ENCODE measurements around the gene EXD2. TPM values are rescaled to one million over a fixed set of nuclear protein-coding genes. Genes with fewer than 3 reads are reported as not detected.
"Not testable (repeated sequence)": the region's sequence is repeated elsewhere in the genome, so short reads cannot be mapped to it uniquely, and the experiment has no call there.

Gene EXD2
- total RNA-seq, 1 donor from 2014 or later: 8.2 TPM

DNA sequence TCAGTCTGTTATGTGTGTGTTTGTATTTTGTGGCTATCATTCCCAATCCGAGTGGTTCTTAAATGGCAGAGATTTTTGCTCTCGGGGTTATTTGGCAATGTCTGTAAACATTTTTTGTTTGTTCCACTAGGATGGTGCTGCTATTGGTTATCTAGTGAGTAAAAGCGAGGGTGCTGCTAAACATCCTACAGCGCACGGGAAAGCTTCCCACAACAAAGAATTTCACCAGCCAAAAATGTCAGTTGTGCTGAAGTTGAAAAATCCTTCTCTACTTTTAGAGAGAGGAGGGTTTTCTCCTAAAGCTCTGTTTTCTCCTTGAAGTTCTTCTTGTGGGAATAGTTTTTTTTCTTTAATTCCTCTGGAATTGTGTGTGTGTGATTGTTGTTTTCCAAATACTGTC is 2.4 kb downstream of the EXD2 start:
- no peak for ATAC-seq
- no peak for DNase-seq (ENCODE audit: low spot score)

DNA sequence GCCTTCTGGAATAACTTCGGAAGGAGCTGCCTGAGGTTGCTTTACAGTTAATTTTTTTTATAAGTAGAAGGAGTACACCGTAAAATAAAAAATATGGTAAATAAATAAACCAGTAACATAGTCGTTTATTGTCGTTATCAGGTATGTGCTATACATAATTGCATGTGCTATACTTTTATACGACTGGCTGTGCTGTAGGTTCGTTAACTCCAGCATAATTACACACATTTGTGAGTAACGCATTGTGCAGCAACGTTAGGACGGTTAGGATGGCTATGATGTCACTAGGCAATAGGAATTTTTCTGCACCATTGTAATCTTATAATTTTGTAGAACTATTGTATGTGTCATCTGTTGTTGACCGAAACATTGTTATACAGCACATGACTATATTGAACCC is 8.5 kb downstream of the EXD2 start:
- ATAC-seq (no peak), DNase-seq (ENCODE audit: low spot score) (no peak)

GRCh38 chr14:69204753-69205152 is 13.5 kb downstream of the EXD2 start:
- DNase-seq (ENCODE audit: low spot score) (no peak), ATAC-seq (no peak)

DNA sequence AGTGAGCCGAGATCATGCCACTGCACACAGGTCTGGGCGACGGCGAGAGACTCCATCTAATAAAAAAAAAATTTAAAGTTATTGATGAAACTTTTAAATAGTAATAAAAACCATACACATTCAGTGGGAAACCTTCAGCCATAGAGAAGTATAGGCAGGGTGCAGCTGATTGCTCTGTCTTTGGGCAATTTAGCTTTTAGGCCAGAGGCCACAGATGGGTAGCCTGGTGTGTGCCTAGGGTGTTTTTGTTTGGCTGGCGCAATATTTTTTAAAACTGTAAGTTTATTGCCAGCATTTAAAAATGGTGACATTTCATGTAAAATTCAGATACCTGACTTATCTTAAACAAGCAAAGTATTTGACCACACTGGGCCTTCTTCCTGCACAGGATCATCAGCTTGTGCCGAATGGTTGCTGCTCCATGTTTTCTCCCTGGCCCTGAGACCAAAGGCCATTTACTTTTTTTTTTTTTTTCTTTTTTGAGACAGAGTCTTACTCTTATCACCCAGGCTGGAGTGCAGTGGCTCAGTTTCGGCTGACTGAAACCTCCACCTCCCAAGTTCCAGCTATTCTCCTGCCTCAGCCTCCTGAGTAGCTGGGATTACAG is 16.2 kb downstream of the EXD2 start:
- DNase-seq (ENCODE audit: low spot score) (no peak), ATAC-seq (no peak)

DNA sequence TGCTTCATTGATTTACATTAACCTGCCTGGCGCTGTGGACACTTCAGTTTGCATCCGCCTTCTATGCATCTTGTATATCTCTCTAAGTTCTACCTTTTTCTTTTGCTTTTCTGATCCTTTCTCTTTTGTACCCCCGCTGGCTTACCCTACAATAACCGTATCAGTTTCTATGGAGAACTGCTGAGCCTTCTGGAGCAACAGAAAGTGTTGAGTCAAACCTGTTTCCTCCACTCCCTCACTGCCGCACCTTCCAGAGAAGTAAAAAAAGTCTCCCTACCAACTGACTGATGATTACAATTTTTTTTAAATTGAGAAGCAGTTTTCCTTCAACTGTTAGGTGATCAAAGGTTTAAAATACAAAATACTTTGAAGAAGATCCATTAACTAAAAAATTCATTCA is 17.4 kb downstream of the EXD2 start:
- no peak for ATAC-seq
- DNase-seq (ENCODE audit: low spot score): no peak

- DNase-seq (ENCODE audit: low spot score) (no peak), ATAC-seq (no peak)
Observed at GRCh38 chr14:69214393-69214792, 23.1 kb downstream of the EXD2 start.

DNA sequence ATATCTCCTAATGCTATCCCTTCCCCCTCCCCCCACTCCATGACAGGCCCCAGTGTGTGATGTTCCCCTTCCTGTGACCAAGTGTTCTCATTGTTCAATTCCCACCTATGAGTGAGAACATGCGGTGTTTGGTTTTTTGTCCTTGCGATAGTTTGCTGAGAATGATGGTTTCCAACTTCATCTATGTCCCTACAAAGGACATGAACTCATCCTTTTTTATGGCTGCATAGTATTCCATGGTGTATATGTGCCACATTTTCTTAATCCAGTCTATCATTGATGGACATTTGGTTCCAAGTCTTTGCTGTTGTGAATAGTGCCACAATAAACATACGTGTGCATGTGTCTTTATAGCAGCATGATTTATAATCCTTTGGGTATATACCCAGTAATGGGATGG is 26.4 kb downstream of the EXD2 start:
- not testable (repeated sequence) for ATAC-seq; DNase-seq (ENCODE audit: low spot score)

DNA sequence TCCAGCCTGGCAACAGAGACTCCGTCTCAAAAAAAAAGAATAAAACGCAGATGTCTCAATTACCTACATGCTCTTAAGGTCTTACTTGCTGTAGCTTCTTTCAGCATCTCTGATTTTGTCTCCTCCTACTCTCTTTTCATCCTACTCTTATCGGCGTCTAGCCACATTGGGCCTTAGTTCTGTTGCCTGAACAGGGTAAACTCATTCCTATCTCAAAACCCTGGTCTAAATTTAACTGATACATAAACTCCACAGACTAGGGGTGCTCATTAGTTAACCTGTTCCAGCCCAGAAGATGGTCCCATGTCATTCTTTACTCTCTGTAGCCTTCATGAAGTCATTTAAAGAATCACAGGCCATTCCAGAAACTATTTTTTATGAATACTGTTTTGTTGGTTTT is 33.6 kb downstream of the EXD2 start:
- ATAC-seq: no peak
- no peak for DNase-seq (ENCODE audit: low spot score)

GRCh38 chr14:69226178-69226577 is 34.9 kb downstream of the EXD2 start:
- DNase-seq (ENCODE audit: low spot score) (no peak), ATAC-seq (peak; percentile 40)

DNA sequence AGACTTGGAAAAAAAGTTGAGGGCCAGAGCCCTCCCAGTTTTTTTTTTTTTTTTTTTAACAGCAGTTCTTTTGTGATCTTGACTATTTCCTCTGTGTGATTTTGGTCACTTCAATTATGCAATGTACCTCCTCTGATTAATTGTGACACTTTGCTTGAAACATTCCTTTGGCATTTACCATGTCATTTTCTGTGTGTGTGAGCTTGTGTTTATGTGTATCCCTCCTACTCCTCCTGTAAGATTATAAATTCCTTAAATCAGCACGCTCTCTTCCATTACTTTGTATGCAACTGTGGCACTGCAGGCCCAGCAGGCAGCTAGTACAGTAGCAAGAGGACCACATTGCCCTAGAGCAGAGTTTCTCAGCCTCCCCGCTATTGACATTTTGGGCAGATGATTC is 35.4 kb downstream of the EXD2 start:
- DNase-seq (ENCODE audit: low spot score): no peak
- no peak for ATAC-seq

- peak; percentile 80 for ATAC-seq
- DNase-seq (ENCODE audit: low spot score): no peak
Observed at GRCh38 chr14:69231486-69231885, 40.2 kb downstream of the EXD2 start.

- ATAC-seq (no peak), DNase-seq (ENCODE audit: low spot score) (no peak)
Observed at GRCh38 chr14:69232388-69232787, 41.1 kb downstream of the EXD2 start.

GRCh38 chr14:69234106-69234505 is 42.8 kb downstream of the EXD2 start:
- ATAC-seq: no peak
- no peak for DNase-seq (ENCODE audit: low spot score)

- no peak for ATAC-seq
Observed at GRCh38 chr14:69235708-69236107, 44.4 kb downstream of the EXD2 start.

GRCh38 chr14:69237142-69237541 is 45.8 kb downstream of the EXD2 start:
- no peak for DNase-seq (ENCODE audit: low spot score)
- no peak for ATAC-seq

More at GRCh38 chr14:69235708-69236107, 44.4 kb downstream of the EXD2 start:
- DNase-seq (ENCODE audit: low spot score): no peak

GRCh38 chr14:69237584-69237983 is 46.3 kb downstream of the EXD2 start:
- ATAC-seq (no peak), DNase-seq (ENCODE audit: low spot score) (no peak)

DNA sequence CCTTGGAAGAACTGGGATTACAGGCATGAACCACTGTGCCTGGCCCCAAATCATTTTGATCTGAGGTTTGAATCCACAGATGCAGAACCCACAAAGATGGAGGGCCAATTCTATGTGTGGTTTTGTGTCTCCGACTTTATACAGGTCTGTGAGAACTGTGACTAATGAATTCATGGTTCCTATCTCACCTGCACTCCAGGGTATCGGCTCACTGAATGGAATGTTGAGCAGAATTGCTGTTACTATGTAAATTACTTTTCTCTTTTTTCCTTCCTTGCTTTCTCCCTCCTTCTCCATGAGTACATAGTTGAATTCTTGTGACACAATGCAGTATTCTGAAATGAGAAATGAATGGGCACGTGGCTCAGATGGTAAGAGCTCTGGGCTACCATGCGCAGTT is 47.6 kb downstream of the EXD2 start:
- no peak for ATAC-seq
- no peak for DNase-seq (ENCODE audit: low spot score)

DNA sequence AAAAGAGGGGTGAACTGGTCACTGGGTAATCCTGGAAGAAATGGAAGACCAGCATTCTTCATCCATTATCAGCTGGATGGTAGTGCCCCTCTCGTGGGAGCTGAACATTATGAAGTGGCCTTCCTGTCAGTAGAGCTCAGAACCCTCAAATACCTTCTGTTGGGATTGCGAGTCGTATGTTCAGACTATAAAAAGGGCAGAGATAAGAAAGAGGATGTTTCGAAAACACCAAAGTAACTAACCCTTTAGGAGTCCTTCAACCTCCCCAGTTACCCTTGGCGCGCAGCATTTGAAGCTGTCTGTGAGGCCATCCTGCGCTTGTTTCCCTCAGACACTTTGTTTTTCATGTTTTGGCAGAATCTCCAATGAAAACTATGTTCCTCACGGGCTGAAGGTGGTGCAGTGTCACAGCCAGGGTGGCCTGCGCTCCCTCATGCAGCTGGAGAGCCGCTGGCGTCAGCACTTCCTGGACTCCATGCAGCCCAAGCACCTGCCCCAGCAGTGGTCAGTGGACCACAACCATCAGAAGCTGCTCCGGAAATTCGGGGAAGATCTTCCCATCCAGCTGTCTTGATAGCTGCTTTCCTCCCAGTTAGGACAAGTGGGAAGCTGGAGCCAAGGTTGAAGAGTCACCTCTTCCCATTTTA is 49.4 kb downstream of the EXD2 start:
- ATAC-seq: no peak
- DNase-seq (ENCODE audit: low spot score): no peak

DNA sequence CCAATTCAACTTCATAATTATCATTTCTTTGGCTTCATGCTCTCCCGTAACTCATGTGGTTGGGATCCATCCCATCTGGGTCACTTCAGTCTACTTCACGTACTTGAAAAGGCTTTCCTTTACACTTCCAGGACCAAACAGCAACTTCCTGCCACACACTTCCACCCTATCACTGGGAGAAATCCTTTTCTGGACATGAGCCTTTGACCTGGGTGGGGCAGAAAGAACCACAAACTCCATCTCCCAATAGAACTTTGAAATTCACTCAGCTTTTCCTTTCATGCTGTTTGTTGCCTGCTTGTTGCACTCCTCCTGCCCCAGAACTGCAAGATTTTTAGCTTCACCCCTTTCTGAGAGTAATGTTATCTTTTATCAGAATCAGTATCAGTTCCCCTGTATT is 50.3 kb downstream of the EXD2 start:
- DNase-seq (ENCODE audit: low spot score) (no peak), ATAC-seq (no peak)

DNA sequence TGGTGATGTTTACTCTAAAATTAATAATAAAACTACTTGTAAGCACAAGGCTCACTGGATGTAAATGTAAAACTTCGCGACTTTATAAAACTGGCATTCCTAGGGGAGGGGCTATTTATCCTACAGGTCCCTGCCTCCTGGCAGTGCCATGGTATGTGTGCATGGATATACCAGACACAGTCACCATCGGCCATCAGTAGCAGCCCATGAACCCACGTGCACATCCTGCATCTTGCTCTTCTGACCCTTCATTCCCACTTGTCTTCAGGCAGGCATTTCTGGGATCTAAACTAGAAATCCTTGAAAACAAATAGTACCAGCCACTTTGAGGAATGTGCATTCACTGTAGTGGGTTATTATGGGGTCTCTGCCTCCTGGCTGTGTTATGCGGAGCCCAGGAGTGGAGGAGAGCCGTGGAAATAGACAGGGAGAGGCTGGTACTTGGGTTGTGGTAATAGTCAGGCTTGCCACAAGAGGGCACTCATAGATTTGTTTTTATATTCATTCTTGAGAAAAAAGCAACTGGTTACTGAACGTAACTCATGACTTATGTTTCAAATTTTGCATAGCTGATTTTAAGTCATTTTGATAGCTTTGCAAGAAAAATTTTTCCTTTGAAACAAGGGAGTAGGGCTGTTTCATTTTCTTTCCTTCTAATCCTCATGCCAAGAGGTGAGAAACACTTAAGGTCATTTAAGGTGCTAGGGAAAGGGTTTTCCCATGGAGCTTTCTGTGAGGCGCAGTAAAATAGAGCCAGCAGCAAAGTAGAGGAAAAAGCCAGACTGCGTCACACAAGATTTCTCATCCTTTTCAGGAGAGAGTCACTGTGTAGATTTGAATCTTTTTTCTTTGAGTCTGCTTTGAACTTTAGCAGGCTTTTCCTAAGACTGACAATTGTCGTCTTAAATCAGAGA is 51.3 kb downstream of the EXD2 start:
- DNase-seq (ENCODE audit: low spot score): peak; percentile 60
- ATAC-seq: peak; percentile 95

GRCh38 chr14:69244946-69245345 is 53.6 kb downstream of the EXD2 start:
- DNase-seq (ENCODE audit: low spot score) (no peak), ATAC-seq (no peak)

DNA sequence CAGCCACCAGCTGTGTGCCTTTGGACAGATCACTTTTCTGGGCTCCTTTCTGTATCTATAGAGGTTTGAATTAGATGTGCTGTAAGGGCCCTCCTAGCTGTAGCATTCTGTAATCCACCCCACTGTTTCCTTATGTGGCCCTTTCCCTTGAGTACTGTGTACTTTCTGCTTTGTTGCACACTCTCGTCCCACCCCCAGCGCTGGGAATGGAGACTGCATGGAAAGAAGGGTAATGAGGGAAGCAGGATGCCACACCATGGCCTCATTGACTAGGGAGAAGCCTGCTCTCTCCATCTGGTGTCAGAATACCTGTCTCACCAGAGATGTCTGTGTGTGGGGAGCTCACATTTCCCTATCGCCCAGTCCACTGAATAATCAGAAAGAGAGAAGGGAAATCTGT is 55.0 kb downstream of the EXD2 start:
- DNase-seq (ENCODE audit: low spot score) (no peak), ATAC-seq (no peak)
